Kidney glomerular epithelial cell (primary cell): ENCODE results near the gene NTN4.
"Not testable (repeated sequence)": the region's sequence is repeated elsewhere in the genome, so short reads cannot be mapped to it uniquely, and the experiment has no call there.

Experiments
- DNase-seq: peaks from one replicate; lab custom pipeline; 2025; lab: John Stamatoyannopoulos, UW

NTN4 gene

DNA sequence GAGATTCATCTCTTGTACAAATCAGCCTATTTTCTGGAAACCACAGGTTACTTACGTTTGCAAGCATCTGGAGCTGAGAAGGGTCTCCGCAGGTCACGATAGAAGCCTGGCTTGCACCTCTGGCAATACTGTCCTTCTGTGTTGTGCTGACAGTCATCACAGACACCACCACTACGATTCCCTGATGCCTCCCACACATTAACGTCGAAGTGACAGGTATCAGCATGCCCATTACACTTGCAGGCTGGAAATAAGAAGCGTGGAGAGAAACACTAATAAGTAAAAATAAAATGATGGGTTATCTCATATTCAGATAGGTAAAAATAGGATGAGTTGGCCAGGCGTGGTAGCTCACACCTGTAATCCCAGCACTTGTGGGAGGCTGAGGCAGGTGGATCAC, 80.2 kb downstream of the NTN4 start:
- DNase-seq, result no peak

DNA sequence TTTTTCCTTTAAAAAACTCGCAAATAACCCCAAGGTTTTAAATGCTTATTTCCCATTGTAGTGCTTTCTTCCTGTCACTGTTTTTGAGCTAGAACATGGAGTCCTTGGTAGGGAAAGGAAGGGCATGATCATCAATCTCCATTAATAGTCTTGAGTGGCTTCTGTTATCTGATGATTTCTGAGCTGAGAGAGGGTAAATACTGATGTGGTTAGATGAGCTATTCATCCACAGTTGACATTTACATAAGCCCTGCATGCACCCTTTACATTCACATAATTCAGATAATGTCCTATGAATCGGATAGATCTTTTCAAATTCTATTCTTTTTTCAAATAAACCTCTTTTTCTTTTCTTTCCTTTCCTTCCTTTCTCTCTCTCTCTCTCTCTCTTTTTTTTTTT, 81.4 kb downstream of the NTN4 start:
- no peak for DNase-seq

DNA sequence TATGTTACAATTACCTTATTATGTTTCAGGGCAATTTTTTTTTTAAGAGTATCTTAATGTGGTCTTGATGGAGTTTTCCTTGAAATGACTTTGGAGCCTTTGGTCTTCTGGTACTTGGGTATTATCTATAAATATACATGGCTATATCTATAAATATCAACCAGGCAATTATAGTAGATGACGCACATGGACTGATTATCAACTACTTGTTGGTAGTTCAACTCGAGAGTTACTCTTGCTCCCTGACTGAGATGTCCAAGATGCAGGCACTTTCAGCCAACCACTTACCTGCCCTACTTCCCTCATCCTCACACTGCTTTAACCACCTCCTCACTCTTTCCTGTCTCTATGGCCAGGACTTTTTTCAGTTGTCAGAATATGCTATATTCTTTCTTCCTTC, 85.4 kb downstream of the NTN4 start:
- DNase-seq, result no peak

DNA sequence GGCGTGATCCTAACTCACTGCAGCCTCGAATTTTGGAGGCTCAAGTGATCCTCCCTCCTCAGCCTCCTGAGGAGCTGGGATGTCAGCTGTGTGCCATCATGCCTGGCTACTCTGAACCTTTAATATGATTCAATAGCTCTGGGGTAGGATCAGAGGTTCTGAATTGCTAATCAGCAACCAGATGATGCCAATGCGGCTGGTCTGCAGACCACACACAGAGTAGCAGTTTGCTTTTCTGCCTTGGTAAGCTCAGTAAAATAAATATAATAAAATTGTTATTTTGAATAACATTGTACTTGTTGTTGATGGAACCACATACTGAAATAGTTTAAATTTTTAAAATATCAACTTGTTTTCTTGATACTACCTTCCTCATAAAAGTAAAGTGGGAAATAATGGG, 86.6 kb downstream of the NTN4 start:
- DNase-seq, result no peak

DNA sequence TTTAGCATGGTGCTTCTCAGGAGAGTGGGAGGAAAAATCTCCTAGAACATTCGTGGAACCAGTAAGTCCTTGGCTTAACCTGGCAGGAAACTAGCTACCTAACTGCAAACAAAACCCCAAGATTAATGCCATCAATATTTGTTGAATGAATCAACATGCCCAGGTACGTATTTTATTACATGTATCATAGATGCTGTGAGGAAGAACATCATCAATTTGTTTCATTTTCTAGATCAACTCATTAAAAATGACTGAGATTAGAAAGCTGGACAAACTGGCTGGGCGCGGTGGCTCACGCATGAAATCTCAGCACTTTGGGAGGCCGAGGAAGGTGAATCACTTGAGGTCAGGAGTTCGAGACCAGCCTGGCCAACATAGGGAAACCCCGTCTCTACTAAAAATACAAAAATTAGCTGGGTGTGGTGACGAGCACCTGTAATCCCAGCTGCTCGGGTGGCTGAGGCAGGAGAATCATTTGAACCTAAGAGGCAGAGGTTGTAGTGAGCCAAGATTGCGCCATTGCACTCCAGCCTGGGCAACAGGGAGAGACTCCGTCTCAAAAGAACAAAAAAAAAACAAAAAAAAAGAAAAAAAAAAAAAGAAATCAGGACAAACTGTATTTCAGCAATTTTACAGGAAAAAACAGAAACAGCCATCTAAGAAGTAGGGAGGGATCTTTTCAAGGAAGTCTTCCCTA, 88.7 kb downstream of the NTN4 start:
- no peak for DNase-seq

DNA sequence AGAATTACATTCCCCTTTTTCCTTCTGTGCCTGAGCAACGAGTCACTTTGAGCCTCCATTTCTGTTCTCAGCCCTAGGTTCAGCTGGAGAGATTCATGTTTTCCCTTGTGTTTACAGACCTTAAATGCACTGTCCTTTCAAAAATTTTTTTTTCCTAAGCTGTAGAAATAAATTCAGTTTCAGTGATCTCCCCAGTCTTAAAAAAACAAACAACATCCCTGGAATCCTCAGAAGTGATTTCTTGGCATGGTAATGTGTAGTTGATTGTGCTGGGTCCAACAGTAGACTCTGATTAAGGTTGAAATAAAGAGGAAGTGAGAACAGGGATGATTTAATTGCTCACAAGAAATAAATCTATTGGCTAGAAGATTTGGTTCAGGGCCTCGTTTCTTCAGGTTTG, 89.3 kb downstream of the NTN4 start:
- DNase-seq, result peak; percentile 6

DNA sequence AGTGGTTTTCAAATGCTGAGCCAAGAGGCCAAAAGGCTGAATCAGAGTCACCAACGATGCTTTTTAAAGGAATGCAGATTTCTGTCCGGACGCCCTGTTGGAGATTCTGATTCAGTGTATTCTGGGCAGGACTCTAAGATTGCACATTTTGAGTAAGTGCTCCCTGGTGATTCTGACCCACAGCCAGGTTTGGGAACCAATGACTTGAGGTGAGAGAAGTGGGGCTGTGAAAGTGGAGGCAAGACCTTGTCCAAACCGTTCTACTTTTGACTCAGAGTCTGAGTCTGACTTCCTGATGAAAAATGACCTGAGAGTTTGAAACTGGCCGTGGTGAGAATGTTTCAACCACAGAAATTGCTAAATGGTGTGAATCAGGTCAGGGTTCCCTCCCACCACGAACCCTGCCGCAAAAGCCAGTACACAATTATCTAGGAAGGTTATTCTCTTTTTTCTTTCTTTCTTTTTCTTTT, 90.2 kb downstream of the NTN4 start:
- DNase-seq, result peak; percentile 72

DNA sequence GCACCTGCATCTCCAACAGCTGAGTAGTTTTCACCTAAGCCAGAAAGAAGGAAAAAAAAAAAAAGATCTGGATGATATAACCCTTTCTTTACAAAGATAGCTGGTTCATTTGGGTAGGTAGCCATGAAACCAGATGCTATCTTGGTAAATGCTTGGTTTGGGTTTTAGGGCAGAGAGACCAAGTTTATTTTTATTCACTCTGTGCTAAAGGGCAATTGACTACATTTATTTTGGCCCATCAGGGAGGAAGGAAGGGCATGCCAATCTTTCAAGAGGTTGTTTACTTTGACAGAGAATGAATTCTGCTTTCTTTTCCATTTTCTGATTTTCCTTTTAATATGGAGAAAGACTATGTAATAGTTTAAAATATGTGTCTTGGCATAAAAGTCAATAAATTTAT, 91.0 kb downstream of the NTN4 start:
- DNase-seq, result no peak

DNA sequence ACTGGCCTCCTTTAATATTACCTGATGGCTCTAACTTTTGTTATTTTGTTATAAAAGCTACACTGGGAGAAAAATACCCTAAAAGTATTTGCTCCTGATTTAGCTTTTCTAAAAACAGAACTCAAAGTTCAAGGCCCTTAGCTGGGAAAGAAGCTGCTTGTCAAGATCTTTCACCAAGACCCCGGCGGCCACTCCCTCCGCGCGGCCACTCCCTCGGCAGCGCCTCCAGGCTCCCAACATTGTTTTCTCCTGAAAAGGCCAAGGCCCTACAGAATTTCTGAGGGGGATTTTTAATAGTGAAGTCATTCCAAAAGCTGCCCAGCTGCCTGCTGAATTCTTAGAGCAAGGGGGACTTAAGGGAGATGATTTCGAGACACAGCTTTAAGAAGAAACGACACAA, 96.4 kb downstream of the NTN4 start:
- DNase-seq, result no peak

DNA sequence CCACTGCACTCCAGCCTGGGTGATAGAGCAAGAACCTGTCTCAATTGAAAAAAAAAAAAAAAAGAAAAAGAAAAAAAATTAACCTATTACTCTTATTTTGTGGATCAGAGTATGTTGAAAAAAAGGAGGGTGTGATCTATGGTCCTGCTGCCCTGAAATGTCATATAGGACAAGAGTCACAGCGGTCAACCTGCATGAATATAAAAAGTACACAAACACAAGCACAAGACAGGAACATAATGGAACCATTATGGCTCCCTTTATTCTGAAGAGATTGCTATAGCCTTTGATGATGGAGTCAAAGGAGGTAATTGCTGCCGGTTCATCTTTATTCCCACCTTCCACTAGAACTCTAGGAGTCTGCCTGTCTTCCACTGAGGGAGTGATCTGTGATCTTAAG, 96.9 kb downstream of the NTN4 start:
- DNase-seq, result no peak

DNA sequence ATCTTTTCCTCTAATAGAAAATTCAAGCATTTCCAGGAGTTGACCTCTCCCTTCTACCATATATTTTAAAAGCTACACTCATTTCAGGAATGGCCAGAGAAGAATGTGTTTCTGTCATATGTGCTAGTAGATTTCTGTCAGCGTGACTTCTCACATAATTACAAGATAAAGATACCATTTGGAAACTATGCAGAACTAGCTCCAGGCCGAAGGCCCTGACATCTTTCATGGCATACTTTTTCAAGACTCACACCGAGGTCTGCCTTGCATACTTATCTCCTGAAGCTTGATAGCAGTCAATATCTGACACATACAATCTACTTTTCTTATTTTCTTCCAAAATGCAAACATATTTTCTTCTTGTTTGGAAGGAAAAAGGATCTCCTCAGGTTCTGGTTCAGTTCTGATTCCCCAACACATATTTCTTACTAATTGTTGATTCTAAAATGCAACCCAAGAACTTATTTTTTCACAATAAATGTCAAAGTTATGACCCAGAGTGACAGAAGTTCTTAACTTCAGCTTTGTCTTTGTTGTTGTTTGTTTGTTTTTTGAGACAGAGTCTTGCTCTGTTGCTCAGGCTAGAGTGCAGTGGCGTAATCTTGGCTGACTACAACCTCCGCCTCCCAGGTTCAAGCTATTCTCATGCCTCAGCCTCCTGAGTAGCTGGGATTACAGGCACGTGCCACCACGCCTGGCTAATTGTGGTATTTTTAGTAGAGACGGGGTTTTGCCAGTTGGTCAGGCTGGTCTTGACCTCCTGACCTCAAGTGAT, 99.5 kb downstream of the NTN4 start:
- no peak for DNase-seq

DNA sequence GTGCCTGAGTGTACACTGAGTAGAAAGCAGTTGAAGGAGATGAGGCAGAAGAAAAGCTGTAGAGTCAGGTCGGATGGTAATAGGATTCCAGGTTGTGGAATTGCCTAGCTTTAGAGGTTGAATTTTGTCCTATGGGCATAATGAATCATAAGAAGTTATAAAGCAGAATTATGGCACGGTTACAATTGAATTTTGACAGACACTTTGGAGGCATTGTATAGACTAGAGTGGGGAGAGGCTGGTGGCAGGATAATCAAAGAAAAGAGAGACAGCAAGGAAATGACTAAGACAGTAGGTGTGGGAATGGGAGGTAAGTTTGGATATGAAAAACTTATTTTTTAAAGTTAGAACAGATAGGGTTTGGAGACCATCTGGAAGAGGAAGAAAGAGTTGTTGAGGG, 102.6 kb downstream of the NTN4 start:
- no peak for DNase-seq

DNA sequence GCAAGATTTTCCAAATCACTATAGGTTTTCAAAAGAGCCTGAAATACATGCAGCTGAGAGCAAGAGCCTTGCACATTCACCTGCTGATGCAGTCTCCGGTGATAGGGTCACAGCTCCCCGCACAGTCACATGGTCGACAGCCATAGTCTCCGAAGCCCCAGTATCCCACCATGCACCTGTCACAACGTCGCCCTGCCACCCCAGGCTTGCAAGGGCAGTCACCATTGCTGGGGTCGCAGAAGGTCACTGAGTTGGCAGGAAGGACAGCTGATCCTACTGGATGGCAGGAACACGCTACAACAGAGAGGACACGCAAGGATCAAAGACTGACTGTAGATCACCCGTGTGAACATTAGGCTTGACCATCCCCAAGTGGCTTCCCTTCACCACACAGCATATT, 107.1 kb downstream of the NTN4 start:
- no peak for DNase-seq

DNA sequence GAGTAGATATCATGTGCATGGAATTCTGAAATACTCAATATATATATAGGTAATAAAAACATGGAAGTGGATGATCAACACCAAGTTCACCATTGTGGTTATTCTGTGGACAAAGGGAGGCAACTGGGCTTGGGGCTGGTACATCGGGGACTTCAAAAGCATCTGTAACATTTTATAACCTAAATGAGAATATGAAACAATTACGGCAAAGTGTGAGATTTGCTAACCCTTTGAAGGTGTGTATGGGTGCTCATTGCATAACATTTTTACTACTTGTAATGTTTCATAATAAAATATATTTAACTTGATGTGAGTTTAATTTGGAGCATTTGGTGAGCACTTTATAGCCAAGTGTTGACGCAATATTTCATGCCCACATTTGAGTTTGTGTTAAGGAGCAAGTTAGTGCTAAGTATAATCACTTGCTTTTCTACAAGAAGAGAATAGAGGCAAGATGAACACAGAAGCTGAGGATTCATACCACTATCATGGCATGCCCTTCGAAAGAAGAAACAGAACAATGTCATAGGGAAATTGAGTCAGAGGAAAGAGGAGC, 109.3 kb downstream of the NTN4 start:
- no peak for DNase-seq

DNA sequence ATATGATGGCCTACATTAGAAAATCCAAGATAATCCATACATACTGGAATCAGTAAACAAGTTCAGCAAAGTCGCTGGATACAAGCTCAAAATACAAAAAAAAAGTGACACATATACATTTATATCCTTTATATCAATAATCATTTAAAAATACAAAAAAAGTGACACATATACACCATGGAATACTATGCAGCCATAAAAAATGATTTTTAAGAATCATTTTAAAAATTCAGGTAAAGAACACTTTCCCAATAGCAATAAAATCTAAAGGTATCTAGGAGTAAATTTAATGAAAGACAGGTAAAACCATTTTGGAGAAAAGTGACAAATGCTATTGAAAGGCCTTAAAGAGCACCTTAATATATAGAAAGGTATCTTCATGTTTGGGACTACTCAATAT, 111.9 kb downstream of the NTN4 start:
- DNase-seq, result no peak

DNA sequence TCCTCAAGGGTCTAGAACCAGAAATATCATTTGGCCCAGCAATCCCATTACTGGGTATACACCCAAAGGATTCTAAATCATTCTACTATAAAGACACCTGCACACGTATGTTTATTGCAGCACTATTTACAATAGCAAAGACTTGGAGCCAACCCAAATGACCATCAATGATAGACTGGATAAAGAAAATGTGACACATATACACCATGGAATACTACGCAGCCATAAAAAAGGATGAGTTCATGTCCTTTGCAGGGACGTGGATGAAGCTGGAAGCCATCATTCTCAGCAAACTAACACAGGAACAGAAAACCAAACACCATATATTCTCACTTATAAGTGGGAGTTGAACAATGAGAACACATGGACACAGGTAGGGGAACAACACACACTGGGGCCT, 112.8 kb downstream of the NTN4 start:
- DNase-seq, result not testable (repeated sequence)

DNA sequence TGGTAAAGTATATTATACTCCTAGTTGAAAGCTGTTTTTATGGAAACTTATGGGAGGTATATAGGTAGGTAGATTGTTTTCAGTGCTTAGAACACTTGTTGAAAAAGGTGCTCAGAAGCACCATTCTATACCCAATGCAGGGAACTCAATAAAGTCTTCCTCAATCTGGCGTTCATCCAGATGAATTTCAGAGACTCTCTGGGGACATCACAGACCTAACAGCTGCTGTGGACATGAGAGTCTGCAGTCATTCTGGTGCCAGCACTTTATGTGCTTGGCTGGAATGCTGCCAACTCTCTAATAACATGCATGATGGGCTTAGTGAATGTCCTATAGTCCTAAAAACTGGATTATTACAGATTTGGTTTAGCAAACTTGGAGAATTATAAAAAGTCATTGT, 115.9 kb downstream of the NTN4 start:
- DNase-seq, result no peak

DNA sequence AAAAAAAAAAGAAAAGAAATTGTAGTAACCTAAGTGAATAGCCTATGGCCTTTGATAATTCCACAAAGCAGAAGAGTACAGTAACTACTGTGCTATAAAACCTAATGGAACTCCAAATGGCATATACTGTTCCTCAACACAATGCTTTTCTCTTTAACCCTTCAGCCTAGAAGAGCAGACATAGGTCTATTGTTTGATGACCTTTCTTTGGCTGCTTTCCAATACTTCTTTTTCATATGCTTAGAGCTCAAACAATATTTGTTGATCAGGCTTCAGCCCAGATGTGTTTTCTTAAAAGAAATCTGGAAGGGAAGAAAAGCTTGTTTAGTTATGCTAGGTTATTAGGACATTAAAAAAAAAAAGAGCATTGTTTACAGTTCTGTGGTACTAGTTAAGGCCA, 116.4 kb downstream of the NTN4 start:
- no peak for DNase-seq

DNA sequence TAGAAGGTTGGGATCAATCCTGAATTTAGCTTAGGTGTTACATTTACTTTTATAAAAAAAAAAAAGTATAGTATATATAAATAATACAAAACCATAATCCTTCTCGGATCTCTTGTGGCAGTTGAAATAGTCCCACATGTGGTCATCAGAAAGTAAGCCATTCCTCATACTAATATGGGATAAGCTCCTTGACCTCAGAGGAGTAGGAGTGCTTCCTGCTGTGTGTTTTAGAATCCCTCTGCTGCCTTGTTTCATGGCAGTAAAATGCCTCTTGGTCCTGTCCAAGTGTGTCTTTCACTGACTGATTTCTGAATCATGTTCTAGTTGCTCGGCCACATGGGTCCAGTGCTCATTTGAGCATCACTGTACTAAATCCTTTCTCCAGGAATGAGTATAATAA, 117.0 kb downstream of the NTN4 start:
- no peak for DNase-seq

DNA sequence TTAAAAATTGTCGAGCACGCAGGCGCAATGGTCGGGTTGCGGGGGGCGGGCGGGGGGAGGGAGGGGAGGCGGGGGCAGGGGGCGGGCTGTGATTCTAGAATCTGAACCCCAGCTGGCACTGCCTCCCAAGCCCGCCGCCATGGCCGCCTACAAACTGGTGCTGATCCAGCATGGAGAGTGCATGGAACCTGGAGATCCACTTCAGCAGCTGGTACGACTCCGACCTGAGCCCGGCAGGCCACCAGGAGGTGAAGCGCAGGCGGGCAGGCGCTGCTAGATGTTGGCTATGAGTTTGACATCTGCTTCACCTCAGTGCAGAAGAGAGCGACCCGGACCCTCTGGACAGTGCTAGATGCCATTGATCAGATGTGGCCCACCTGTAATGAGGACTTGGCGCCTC, 118.4 kb downstream of the NTN4 start:
- no peak for DNase-seq

DNA sequence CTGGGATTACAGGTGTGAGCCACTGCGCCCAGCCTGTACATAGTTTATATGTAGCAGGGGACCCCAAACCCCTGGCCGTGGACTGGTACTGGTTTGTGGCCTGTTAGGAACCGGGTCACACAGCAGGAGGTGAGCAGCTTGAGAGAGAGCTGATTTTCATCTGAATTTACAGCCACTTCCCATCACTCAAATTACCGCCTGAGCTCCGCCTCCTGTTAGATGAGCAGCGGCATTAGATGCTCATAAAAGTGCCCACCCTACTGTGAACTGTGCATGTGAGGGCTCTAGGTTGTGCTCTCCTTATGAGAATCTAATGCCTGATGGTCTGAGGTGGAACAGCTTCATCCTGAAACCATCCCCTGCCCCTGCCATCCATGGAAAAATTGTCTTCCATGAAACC, 119.3 kb downstream of the NTN4 start:
- no peak for DNase-seq

DNA sequence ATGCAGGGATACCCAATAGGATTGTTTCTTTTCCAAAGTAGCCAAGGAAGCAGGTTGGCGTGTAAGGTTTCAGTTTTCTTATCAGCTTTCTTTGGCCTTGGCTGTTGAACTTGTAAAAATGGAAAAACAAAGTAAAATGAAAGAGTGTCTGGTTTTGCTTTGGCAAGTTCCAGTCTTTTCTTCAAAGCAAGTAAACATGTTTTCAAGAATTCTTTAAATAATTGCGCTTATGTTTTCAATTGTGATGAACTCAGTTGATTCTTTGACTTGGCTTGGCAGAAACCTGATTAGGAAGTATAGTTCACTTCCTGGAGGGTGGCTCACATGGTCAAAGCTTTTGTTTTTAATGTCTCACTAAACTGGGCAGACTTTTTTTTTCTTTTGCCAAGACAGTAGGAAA, 127.0 kb downstream of the NTN4 start:
- no peak for DNase-seq

DNA sequence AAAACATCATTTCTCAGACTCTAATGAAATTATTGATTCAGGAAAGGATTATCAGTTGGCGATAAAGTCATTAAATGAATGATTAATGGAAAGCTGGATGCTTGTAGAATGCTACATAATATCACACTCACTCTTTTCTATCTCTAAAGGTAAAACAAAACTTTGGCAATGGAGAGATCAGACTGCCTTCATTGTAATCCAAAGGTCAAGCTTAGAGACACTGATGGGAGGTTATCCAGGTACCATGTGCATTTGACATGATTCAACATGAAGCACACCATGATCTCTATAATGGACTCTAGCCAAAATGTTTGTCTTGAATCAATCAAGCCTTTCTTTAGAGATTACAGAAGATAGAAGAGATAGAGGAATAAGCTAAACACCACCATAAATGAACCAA, 129.2 kb downstream of the NTN4 start:
- no peak for DNase-seq

DNA sequence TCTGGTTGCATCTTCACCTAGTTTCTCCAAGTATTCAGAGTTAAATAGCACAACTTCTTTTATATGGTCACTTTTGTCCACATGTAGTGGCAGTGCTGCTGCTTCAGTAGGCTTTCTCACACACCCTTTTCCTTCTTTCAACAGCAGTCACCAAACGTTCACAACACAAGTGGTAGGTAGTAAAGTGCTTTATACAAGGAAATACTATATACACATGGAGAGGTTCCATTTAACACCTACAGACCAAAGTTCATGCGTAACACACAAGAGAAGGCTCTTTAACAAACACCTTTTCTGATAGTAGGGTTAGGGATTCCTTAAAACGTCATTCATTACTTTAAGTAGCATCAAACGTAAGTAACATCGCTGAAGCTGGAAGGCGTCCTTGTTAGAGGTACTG, 132.2 kb downstream of the NTN4 start:
- DNase-seq, result no peak
